GM18517 (cell line): ENCODE results near the gene HOPX.
"Not testable (repeated sequence)": the region's sequence is repeated elsewhere in the genome, so short reads cannot be mapped to it uniquely, and the experiment has no call there.

ENCODE experiments used
- ATAC-seq: cut with Tn5 transposase; IDR thresholded peaks from one replicate; pipeline ENCODE4 v1.9.1; 2021; ENCODE audit warnings: mild to moderate bottlenecking, moderate library complexity; ENCODE audit not compliant: unreplicated experiment

HOPX gene

DNA sequence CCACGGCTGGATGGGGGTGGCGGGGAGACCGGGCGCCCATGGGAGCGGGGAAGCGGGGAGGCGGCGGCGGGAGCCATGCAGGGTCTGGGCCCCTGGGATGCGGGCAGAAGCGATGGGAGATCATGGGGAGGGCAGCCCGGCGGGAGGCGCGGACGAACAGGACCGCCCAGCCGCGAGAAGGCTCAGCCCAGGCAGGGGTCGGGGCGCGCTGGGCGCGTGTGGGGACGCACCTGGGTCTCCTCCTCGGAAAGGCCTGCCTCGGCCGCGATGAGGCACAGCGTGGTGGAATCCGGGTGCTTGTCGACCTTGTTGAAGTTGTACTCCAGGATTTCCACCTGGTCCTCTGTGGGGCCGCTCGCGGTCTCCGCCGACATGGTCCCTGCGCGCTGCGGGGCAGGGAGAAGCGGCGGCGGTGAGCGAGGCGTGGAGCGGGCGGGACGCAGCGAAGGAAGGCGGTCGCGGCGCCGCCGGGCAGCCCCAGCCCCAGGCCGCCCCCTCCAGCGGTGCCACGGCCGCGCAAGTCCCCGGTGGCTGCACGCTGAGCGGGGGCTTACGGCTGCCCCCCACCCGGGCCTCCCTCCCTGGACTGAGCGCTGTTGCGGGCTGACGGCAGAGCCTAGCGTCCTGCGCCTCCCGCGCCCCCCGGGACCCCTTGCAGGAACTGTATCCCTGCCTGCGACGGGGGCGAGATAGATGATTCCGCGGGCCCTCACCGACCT lies 25.3 kb downstream of the HOPX start:
- ATAC-seq, result no peak

DNA sequence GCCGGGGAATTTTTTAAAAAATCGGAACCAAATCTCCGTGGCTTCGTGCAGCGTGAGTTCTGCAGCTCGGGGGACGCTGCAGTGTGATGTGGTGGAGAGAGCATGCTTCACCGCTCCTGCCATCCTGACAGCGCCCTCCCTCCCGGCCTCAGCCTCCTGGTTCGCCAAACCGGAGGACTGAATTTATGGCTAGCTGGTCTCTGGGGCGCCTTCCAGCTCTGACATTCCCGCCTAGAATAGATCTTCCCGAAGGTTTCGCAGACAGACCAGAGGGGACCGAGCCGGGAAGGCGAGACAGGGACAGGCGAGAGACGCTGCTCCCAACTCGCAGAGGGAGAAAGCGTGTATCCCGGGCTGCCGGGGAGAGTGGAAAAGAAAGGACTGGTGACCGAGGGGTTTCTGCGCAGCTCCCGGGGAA lies 25.9 kb downstream of the HOPX start:
- no peak for ATAC-seq

- ATAC-seq, result no peak
Observed at GRCh38 chr4:56654238-56654632, 26.9 kb downstream of the HOPX start.

DNA sequence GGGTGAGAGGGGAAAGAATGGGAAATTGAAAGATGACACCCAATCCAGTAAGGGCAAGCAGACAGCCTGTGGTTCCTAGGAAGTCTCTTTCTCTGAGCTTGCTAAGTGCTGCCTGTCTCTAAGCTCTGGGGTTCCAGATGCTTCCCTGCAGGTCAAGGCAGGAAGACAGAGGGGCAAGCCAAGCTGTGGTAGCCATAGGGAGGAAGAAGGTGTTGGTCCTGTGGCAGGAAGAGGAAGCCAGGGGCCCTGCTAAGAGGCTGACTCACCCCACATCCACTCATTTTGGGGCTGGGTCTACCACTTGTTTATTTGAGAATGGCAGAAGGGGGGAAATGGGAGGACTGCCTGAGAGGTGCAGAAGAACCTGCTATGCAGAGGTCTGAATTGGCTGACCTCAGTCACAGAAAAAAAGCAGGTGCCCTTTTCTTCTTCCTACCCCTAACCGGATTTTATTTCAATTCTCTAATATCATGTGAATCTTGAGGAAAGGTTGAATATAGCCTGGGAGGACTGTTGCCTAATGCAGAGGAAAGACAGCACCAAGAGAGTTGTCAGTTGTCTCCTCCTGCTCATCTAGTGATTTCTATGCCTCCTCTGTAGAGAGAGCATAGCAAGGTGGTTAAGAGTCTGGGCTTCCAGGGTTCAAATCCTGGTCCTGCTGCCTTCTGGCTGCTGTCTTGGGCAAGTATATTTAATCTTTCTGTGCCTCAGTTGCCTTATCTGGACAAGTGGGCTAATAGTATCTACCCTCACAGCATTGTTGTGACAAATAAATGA lies 27.4 kb downstream of the HOPX start:
- ATAC-seq, result no peak

DNA sequence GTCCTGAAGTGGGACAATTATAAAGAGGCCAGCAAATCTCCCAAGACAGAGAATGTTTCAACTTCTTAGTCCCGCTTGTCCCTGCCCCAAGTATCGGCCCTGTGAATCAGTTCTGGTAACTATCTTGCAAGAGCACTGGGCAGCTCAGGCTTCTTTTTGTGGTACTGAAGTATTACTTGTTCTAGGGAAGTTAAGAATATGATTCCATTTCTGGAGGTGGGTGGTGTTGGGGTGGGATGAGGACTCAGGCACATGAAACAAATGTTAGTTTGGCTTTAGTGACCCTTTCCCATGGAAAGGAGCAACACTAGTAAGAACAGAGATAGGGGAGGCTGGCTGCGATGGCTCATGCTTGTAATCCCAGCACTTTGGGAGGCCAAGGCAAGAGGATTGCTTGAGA lies 28.9 kb downstream of the HOPX start:
- no peak for ATAC-seq

GRCh38 chr4:56651056-56651350 lies 30.1 kb downstream of the HOPX start:
- no peak for ATAC-seq

DNA sequence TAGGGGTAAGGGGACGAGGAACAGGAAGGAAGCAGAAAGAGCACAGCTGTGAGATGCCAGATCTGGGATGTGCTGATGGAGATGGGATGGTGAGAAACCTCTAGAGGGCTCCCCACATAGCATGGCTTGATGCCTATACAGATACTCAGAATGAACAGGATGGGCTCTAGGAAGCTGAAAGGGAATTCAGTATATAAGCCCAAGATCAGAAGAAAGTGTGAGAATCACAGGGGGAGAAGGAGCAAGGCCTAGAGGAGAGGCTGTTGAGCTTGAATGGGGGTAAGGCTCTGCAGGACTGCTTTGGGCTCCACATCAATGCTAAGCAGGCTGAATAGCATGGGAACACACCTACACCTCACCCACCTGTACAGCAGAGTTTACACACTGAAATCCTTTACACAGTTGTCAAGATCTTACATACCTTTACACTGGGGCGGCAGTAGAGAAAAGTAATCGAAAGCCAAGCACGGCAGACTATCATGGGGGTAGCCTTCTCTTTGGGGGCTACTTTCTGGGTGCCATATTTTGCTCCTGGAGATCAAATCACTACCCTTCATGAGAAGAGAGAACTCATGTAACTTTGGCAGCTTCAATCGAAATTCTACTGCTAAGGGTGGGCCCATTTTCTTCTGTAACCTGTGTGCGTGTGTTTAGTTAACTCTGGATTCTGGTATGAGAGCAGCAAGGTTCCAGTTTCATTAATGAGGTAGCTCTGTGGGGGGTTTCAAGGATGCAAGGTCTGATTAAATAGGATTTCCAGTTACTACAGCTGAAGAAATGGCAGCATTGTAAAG lies 30.6 kb downstream of the HOPX start:
- no peak for ATAC-seq

DNA sequence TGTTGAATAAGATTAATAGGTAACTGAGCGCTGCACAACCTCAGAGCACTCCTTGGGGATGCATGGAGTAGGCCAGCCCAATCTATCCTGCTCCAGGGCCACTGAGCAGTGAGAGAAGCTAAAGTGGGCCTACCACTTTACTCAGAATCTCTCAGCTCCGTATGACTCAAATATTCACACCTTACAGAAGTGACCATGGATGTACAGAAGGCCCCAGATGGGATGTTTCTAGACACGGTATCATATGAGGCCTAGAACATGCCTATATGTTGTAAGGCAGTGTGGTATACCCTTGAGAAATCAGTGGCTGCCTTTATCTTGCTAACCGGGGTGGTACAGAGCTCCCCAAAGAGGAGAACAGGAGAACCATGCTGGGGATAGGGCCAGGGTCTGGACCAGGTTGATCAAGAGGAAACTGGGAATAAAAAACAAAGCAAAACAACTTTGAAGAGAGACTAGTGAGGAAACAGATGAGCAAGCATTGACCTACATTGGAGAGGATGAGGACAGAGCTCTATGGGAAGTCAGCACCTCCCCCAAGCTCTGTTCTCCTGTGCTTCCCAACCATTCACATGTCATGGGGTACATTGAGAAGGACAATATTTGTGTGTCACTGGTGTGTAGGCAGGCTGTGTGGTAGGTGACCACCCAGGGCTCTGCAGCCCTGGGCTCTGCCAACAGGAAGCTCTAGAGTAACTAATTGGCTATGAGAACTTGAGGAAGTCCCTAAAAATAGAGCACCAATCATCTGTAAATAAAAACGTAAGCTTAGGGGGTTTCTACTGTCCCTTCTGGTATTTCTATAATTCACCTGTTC lies 31.4 kb downstream of the HOPX start:
- no peak for ATAC-seq

GRCh38 chr4:56648824-56649151 lies 32.3 kb downstream of the HOPX start:
- no peak for ATAC-seq

GRCh38 chr4:56648021-56648823 lies 32.9 kb downstream of the HOPX start:
- ATAC-seq, result no peak

DNA sequence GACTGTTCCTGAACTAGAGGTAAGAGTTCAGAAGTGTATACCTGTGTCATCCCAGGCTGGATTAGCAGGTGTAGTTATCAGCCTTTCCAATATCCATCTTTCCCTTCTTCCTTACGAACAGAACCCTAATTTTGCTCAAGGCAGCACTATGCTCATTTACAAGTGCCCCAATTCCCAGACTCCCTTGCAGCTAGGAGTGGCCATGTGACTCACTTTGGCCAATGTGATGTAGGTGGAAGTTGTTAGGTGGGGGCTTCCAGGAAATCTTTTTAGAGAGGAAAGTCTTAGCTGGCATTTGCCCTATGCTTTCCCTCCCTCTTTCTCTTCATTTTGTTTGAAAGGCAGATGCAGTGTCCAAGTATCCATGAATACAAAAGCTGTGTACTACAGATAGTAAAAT lies 34.8 kb downstream of the HOPX start:
- no peak for ATAC-seq

GRCh38 chr4:56643596-56643995 lies 37.5 kb downstream of the HOPX start:
- no peak for ATAC-seq

- no peak for ATAC-seq
Observed at GRCh38 chr4:56641494-56642051, 39.5 kb downstream of the HOPX start.

DNA sequence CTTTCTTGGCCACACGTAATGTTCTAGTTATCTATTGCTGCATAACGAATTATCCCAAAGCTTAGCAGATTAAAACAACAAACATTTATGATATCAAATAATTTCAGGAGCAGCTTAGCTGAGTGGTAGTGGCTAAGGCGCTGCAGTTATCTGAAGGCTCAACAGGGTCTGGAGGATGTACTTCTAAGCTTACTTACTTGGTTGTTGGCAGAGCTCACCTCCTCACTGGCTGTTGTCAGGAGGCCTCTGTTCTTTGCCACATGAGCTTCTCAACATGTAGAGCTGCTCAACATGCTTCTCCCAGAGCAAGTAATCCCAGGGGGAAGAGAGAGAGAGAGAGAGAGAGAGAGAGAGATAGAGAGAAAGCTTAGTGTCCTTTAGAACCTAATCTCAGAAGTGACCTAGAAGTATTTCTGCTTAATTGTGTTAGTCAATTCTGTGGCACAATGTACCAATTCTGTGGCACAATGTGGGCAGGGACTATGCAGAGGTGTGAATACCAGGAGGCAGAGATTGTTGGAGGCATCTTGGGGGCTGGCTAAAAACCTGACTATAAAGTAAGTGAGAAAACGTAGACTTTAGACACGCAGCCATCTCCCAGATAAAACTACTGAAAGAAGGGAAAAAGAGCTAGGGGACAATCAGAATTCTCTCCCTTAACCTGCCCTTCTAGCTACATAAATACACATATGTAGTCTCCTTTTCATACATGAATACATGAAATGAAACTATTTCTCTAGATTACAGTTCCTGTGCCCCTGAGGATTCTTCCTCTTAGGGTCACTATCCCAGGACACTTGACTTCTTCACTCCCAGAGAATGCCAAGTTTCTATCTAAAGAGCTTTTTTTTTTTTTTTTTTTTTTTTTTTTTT lies 40.2 kb downstream of the HOPX start:
- ATAC-seq, result no peak

- no peak for ATAC-seq
Observed at GRCh38 chr4:56637791-56638190, 43.3 kb downstream of the HOPX start.

DNA sequence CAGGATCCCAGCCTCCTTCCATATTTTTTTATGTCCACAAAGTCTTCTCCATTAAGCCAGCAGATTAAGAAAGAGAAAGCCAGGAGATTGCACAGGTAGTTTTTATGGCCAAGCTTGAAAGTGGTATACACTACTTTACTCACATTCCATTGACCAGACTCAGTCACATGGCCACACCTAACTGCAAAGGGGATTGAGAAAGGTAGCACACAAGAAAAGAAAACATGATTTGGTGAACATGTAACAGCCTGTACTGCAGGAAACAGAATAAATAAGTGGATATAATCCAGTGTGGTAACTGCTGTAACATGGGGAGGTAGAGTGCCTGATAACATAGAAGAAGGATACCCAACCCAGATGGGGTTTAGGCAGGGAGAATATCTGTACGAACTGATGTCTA lies 43.9 kb downstream of the HOPX start:
- no peak for ATAC-seq

DNA sequence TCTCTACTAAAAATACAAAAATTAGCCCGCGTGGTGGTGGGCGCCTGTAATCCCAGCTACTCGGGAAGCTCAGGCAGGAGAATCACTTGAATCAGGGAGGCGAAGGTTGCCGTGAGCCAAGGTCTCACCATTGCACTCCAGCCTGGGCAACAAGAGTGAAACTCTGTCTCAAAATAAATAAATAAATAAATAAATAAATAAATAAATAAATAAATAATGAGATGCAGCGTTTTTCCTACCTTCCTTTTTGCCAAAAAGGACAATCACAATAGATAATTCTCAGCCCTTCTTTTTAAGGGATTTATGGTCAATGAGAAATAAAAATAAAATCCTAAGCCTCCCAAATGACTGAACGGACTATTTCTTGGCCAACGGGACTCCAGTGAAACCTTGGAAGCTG lies 46.1 kb downstream of the HOPX start:
- ATAC-seq, result not testable (repeated sequence)

GRCh38 chr4:56633486-56633885 lies 47.6 kb downstream of the HOPX start:
- ATAC-seq, result no peak
